Lung microvascular endothelial cell (primary cell): Measurements from ENCODE around the gene PDE8A. TPM values are rescaled to one million over a fixed set of nuclear protein-coding genes. Genes with fewer than 3 reads are reported as not detected.
A peak's percentile ranks its signal among the peaks of the same experiment; 100 is the strongest.
"Not testable (repeated sequence)": the region's sequence is repeated elsewhere in the genome, so short reads cannot be mapped to it uniquely, and the experiment has no call there.

Experiments used
- DNase-seq, 2 donors: peaks; one replicate each; pipeline versions ENCODE4 v3.0.0 to v3.0.0-alpha.2; 2010; ENCODE audit warnings: low read depth in 2 of 2
- total RNA-seq: library from RNA; depleted of rRNA; stranded (reverse); fragments of >200 nt; gene quantifications from 2 replicates; pipeline ENCODE4 v1.2.1, GENCODE V29; 2014

Gene PDE8A
- total RNA-seq, 1 donor from 2014 or later, result 77.0 TPM

DNA sequence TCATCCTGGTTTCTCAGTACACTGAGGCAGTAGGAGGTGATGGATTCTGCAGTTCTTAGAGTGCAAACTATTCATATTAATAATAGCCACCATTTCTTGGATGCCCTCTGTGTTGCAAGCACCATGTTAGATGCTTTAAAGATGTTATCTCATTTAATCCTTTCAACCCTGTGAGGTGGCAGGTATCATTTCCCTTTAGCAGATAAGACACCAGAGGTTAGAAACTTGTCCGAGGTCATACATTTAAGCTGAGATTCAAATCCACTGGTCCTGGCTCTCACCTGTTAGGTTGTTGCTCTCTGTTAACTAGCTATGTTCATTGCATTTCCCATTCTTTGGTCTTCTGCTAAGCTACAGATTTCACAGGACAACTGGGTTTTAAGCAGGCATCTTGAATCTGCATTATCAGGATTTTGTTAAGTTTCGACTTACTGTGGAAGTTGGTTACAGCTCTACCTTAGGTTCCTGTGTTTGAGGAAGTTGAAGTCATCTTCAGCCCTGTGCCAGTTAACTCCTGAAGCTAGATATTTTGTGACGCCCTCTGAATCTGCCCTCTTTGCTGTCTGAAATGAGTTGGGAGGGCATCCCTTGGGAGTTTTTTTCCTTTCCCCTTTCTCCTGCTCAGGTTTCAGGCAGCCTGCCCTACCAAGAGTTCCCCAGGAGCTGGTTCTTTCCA lies 6.4 kb downstream of the PDE8A start:
- no peak for DNase-seq

DNA sequence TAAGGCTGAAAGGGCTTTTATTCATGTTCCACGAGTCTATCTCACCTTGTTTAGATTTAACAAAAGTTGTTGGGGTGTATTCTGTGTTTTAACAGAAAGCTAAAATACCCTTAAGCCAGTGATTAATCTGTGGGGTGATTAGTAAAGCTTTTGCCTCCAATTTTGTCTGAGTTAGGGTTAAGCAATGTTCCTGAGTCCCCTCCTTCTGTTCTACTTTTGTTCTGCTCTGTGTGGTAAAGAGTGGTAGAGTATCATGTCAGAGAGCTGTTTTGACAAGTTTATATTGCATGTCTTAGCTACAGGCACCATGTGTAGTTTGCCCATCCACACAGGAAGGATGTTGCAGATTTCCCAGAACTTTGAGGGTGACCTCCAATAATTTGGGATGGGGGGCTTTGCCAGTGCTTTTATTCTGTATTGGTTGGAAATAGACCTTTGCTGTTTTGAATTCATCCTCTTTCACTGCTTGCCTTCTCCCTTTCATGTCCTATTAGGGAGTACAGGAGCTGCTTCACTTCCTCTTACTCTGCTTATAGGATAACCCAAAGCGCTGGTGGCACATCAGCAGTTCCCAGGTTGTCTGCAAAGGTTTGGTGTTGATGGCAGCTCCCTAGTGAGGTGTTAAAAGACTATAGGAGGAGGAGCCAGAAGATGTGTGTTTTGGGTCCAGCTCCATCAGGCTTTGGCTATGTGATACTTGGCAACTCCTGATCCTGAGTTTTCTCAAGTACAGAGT lies 7.4 kb downstream of the PDE8A start:
- DNase-seq, result no peak

DNA sequence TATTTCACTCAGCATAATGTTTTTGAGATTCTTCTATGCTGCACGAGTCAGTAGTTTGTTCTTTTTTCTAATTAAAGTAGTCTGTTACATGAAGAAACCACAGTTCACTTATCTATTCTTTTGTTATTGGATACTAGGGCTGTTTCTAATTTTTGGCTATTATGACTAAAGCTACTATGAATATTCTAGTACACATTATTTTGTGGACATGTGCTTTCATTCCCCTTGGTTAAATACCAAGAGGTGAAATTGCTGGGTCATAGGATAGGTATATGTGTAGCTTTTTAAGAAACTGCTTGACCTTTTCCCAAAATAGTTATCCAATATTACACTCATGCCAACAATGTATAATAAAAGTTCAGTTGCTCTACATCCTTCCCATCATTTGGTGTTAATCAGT lies 8.9 kb downstream of the PDE8A start:
- no peak for DNase-seq

DNA sequence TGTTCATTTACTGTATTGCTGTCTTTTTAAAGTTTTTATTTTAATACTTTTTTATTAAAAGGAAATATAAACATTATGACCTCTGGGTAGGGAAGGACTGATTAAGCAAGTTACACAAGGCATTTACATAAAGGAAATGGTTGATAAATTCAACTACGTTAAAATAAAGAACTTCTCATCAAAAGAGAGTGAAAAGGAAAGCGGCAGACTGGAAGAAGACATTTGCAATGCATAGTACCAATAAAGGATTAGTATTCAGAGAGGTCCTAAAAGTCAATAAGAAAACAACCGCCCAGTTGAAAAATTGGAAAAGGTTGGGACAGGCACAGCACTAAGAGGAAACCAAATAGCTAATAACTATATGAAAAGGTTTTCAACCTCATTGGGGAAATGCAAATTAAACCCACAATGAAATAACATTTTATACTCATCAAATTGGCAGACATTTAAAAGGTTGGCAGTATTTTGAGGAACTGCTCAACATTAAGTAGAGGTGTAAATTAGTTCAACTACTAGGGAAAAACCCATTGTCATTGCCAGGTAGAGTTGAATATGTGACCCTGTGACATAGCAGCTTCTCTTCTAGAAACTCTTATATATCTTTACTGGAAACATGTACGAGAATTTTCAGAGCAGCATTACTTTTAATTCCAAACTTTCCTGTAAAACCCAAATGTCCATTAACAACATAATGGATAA lies 9.5 kb downstream of the PDE8A start:
- DNase-seq, result no peak

DNA sequence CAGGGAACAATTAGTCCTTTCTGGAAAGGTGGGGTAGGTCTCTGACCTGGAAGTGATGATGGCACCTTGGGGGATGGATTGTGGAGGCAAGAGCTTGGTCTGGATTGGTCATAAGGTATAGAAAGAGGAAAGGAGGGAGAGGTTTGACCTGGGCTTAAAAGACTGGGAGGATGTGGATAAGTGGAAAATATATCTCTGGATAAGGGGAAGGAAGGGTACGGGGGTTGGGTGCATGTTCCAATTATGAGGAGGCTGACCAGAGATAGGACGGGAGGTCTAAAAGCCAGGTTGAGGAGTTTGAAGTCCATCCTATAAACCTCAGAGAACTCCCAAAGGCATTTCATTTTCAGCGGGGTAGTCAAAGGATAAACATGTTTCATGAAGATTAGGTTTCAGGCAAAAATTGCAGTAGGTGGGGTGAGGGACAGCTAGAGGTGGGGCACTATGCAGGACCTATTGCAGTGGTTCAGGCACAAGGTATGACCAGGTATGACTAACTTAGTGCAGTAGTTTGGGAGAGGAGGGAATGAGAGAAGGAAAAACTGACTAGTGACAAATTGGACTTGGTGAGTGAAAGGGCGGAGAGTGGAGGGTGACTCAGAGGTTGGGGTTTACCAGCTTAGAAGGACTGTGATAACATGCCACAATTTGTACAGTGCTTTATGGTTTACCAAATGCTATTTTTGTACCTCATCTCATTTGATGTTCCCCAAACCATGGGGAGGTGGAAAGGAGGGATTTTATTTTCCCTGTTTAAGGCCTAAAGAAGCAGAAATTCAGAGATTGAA lies 10.7 kb downstream of the PDE8A start:
- peak; percentile 64 to 71 for DNase-seq

DNA sequence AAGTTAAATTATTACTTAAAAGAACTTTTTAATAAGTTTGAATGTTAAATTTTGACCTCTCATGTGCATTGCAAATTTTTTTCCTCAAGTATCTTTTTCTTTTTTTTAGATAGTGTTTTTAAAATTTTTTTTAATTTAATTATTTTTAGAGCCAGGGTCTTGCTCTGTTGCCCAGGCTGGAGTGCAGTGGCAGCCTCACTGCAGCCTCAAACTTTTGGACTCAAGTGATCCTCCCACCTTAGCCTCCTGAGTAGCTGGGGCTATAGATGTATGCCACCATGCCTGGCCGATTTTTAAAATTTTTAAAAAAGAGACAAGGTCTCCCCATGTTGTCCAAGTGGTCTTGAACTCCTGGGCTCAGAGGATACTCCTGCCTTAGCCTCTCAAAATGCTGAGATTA lies 14.4 kb downstream of the PDE8A start:
- DNase-seq, result no peak

DNA sequence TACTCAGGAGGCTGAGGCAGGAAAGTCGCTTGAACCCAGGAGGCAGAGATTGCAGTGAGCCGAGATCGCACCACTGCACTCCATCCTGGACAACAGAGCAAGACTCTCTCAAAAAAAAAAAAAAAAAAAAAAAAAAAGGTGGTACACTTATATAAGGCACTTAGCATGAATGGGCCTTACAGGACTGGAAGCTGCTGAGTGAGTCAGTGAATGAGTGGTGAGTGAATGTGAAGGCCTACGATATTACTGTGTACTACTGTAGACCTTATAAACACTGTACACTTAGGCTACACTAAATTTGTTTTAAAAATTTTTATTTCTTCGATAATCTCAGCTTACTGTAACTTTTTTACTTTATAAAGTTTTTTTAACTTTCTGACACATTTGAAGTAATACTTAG lies 15.1 kb downstream of the PDE8A start:
- not testable (repeated sequence) for DNase-seq

DNA sequence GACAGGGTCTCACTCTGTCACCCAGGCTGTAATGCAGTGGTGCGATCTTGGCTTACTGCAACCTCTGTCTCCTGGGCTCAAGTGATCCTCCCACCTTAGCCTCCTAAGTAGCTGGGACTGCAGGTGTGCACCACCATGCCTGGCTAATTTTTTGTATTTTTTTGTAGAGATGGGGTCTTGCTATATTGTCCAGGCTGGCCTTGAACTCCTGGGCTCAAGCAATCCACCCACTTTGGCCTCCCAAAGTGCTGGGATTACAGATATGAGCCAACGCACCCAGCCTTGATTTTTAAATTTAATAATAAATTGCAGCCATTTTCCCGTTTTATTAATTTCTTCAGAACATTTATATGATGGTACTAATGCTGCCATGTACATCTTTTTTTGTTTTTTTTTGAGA lies 15.6 kb downstream of the PDE8A start:
- not testable (repeated sequence) for DNase-seq

DNA sequence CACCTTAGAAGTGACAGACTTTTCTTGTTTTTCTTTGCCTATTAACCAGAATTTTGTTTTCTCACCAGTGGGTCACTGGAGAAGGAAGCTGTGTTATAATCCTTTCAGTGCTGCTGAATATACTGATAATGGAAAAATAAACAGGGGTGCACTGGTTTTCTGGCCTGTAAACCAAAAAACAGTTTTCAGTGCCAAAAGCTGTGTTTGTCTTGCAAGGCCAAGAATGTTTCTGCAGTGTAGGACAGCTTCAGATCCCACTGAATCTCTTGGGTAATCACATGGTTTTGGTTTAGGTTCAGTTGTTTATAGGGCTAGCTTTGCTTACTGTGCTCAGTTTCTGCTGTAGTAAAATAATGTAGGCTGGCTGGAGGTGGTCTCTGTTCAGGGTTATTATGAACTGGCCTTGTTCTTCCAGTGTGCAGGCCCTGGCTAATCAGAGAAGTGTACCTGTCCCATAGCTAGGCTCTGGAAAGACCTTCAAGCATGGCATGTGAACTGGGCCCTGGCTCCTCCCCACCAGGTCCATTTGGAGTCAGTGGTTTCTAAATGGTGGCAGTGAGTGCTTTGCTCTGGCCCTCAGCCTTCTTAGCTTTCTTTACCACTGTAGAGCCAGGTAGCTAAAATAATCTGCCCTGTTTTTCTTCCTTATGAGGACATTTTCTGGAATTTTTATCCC lies 18.7 kb downstream of the PDE8A start:
- DNase-seq, result peak in 1 of 2 donors; percentile 20

DNA sequence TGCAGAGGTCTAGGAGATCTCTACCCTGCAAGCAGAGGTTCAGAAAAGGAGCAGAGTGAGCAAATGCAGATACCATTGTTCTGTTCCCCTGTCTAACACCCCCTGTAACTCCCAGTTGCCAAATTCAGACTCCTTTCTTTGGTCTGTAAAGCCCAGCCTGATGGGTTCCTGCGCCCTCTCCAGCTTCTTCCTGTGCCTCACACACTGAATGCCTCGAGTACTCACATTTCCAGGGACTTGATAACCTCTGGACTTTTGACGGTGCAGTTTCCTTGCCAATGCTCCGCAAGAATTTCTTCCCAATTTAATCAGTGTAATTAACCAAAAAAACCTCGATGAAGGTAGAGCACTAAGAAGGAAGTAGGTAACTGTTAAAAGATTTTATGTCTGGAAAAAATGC lies 19.3 kb downstream of the PDE8A start:
- DNase-seq, result peak; percentile 20 to 21

DNA sequence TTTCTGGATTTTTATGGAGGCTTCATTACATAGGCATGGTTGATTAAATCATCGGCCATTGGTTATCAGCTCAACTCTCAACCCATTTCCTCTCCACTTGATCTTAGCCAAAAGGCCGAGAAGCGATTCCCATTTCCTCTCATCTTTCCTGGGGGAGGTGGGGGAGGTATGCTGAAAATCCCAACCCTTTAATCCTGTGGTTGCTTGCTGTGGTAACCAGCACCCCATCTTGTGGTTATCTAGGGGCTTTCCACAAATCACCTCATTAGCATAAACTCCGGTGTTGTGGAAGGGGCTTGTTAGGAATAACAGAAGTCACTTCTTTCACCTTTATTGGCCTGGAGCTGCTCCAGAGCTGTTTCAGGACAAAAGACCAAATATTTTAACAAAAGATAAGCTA lies 20.9 kb downstream of the PDE8A start:
- DNase-seq, result no peak

DNA sequence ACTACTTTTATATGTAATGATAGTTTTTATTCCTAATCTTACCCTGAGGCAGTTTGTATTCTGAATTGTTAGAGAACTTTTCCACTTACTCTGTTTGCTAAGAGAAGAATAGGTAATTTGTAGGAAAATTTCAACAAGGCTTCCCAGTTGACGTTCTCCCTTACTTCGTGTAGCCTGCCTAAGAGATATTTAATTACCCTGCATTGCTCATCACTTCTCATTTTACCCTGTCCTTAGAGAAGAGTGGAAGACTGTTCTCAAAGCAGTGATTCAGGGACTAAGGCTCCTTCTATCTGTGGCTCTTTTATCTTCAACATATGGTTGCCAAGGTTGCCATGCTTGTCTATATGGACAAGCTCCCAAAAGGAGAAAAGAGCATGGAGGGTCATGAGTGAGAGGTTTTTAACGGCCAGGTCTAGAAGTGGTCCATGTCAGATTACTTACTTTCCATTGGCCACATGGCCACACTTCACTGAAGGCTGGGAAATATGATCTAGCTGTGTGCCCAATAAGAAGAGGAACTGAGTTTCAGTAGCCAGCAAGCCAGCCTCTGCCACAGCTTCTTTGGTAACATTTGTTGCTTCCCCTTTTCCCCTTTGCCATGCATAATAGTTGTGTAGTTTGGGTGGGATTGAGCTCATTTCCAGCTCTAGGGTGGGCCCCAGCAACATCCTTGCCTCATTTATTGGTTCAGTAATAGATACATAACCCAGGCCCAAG lies 22.1 kb downstream of the PDE8A start:
- DNase-seq, result no peak

DNA sequence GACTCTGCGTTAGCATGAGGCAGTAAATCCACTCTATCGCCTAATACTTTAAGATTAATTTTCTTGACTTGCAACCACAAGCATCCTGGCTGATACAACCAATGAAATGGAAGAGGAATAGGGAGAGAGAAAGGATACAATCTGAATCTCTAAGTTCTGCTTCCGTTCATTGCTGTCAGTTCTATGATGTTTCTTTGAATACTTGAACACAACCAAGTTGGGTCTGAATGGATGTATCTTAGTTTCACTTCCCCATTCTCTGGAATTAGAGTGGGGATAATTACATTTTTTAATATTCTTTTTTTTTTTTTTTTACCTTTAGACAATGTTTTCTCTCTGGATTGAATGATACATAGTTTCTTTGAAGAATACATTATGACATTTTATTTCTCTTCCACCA lies 22.9 kb downstream of the PDE8A start:
- no peak for DNase-seq

DNA sequence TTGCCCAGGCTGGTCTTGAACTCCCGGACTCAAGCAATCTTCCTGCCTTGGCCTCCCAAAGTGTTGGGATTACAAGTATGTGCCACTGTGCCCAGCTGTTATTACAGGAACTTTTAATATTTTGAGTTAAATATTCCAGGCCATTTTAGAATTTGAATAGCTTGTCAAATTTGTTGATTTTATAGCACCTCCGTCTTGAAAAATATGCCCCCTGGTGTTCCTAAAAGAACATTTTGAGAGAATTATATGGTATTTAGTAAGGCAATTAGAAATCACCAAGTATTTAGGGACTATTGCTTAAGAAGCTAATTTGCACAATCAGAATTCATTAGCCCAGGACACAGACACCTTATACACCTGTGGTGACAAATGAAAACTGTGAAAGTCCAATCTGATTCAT lies 23.7 kb downstream of the PDE8A start:
- peak in 1 of 2 donors; percentile 32 for DNase-seq

DNA sequence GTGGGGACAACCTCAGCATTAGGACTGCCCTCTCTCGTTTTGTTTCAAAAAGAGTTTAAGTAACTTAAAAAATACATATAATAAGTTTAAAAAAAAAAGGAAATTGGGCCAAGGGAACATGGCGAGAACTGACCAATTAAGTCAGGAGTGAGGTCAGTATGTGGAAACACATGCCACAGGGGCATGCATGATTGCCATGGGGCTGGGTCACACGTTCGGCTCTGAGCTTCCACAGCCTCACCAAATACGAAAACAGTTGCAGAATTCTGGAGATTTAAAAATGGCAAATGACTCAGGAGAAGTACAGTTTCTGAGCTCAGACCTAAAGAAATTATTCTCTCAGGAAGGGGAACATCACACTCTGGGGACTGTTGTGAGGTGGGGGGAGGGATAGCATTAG lies 24.1 kb downstream of the PDE8A start:
- no peak for DNase-seq

DNA sequence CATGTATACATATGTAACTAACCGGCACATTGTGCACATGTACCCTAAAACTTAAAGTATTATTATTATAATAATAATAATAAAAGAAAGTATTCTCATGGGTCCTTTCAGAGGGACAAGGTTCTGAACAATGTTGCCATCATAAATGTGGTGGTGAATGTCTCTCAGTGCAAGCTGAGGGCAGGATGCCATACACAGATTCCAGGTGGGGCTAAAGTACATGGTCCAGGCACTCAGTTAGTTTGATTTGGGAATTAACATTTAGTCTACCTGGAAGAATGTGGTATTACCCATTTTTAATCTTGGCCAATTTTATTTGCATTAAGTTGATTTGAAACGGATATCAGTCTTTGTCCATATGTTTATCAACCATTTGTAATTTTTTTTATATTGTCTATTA lies 24.5 kb downstream of the PDE8A start:
- no peak for DNase-seq

DNA sequence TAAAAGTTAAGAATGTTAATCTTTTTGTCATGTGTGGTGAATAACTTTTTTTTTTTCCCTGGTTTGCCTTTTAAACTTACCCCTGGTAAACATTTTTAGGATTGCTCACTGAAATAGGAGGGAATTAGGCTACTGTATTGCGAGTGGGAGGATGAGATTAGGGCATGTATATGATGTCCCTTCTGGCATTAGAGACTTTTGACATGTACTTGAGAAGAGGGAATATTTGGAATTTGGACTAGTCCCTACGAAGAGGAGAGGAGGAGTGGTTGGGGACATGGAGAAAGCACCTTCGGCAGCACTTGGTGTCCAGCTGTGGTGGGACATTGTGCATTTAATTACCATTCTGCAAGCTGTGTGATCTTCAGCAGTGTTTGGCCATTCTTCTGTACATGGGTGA lies 25.0 kb downstream of the PDE8A start:
- no peak for DNase-seq

DNA sequence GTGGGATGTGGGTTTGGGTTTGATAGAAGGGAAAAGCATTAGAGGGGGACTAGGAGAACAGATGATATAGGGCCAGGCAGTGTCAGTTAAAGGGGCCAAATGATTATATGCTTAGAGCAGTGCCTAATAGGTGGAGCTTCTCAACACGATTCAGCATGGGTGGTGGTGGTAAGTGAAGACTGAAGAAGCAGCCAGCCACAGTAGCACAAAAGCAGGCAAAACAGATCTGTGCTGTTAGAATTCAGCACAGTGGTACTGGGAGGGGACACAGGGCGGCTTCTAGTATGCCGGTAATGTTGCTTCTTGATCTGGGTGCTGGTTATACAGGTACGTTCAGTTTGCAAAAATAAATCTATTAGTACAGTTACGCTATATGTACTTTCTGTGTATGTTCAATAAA lies 25.5 kb downstream of the PDE8A start:
- DNase-seq, result no peak

DNA sequence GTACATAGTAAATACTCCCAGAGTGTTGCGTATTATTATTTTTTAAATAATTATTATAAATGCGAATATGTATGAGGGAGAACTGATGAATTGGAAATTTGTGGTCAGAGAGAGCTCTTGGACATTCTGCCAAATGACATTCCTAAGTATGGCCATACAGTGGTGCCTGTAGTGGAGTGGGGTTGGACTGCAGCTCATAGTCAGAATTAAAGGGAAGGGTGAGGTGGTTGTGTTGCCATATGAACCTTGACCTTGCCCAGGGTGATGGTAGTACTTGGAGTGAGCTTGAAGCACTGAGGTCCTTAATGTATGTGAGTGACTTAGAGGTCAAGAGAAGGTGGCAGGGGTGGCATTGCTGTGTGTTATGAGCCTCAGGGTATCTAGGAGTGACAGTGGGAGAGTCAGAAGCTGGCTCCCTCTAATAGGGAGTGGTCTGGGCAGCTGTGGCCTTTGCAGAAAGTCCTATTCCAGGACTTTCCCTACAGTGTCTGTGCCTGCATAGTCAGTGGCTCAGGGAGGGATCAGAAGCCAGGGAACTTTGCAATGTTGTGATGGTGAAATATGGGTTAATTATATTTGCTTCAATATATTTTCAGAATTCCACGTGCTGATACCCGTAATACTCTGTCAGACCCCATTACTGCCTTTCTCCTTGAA lies 26.2 kb downstream of the PDE8A start:
- DNase-seq, result no peak
